Transverse colon (tissue), 4 donors: ENCODE results near the gene BCKDHA. TPM values are rescaled to one million over a fixed set of nuclear protein-coding genes. Genes with fewer than 3 reads are reported as not detected.

Experiments used
- DNase-seq: peaks from one replicate; pipeline ENCODE4 v3.0.0-alpha.2; 2019
- H3K27ac ChIP-seq, 4 donors: fragments of 200-600 bp; sonication (generic); 2 replicates each; pipeline ENCODE4 v1.5.1; 2016 to 2018; ENCODE audit warnings: inconsistent platforms in 4 of 4
- H3K27me3 ChIP-seq: fragments of 200-600 bp; sonication (generic); 2 replicates; pipeline ENCODE4 v1.5.1; 2017; ENCODE audit warnings: inconsistent platforms
- H3K36me3 ChIP-seq, 4 donors: fragments of 200-600 bp; sonication (generic); 2 replicates each; pipeline ENCODE4 v1.5.1; 2017 to 2019; ENCODE audit warnings: inconsistent platforms in 4 of 4
- H3K4me1 ChIP-seq, 4 donors: fragments of 200-600 bp; sonication (generic); 2 replicates each; pipeline ENCODE4 v1.5.1; 2017 to 2020; ENCODE audit warnings: inconsistent platforms in 4 of 4
- H3K4me3 ChIP-seq, 4 donors: fragments of 200-600 bp; sonication (generic); 1 replicate in 1 of 4; 2 replicates in 3 of 4; pipeline versions ENCODE4 v1.5.1 to v1.6.1; 2017 to 2019; ENCODE audit warnings: inconsistent platforms in 4 of 4
- H3K9me3 ChIP-seq, 2 donors: fragments of 200-600 bp; sonication (generic); 2 replicates each; pipeline ENCODE4 v1.5.1; 2017 to 2019; ENCODE audit warnings: inconsistent platforms in 2 of 2
- CTCF ChIP-seq, 5 experiments: fragments of 200-600 bp in 3 of 5; fragments of 450-650 bp in 2 of 5; sonication (generic) in 3 of 5; IDR thresholded peaks; 1 replicate in 2 of 5; 2 replicates in 3 of 5; pipeline ENCODE4 v1.5.1; 2016 to 2017; ENCODE audit warnings: antibody characterized with exemption in 5 of 5, inconsistent platforms in 3 of 5, mild to moderate bottlenecking in 2 of 5, moderate library complexity in 1 of 5
- EP300 ChIP-seq: sonication (generic); formaldehyde crosslinking; IDR thresholded peaks from one replicate; pipeline ENCODE4 v1.6.1; 2017; ENCODE audit warnings: antibody characterized with exemption, low read depth
- POLR2A ChIP-seq: fragments of 450-650 bp; IDR thresholded peaks from one replicate; pipeline ENCODE4 v1.6.1; 2016; ENCODE audit warnings: antibody characterized with exemption, mild to moderate bottlenecking, moderate library complexity
- POLR2AphosphoS5 ChIP-seq, 3 donors: sonication (generic); formaldehyde crosslinking; IDR thresholded peaks; one replicate each; pipeline ENCODE4 v1.6.1; 2016; ENCODE audit warnings: antibody characterized with exemption in 3 of 3
- WGBS, 2 donors: methylation state at CpG; one replicate each; pipeline ENCODE4 v1.1.5; 2018; ENCODE audit warnings: low coverage in 1 of 2; 5-methylcytosine and 5-hydroxymethylcytosine counted together
- in situ Hi-C, 4 donors: fragments of 200-750 bp; cut with MboI; loops; one replicate each; pipeline versions ENCODE4 v1.15.0 to v1.15.1; 2017; ENCODE audit warnings: low sequenced_read_pairs in 3 of 4, low pct_ligation_motif_present in 1 of 4, low pct_unique_long_range_greater_than_20kb in 1 of 4
- intact Hi-C: fragments of 100-400 bp; cut with DNase I; formaldehyde crosslinking; loops from one replicate; pipeline ENCODE4 v1.15.1; 2023; ENCODE audit warnings: low total_unique reads
- total RNA-seq, 4 donors: library from RNA; depleted of rRNA; stranded (reverse); fragments of >200 nt; gene quantifications; one replicate each; pipeline ENCODE4 v1.1.0, GENCODE V29; 2016

The BCKDHA gene
- total RNA-seq, 4 donors from 2014 or later: 12.0 to 29.9 (median 20.9) TPM

- peak within 1 kb of the TSS; percentile 95 to 99 (median 97) for H3K27ac ChIP-seq
- no peaks in the 10 kb centered on the region for H3K36me3 ChIP-seq
- 1% methylated on average over 56 of the region's 56 CpGs; no CpG with 5 or more reads in 1 of the 2 donors for WGBS, 2 donors
- intact Hi-C loops: no loop called here
- peak within 1 kb of the TSS; percentile 60 to 70 (median 68) for H3K4me3 ChIP-seq
- H3K27me3 ChIP-seq: no peaks in the 10 kb centered on the region
- H3K4me1 ChIP-seq: peaks cover 7 to 36% (median 19%) of the 10 kb centered on the region in 4 donors
- no peaks in the 10 kb centered on the region for H3K9me3 ChIP-seq
- peak; percentile 99 for DNase-seq
- peak in 1 of 5 experiments; percentile 13 for TF ChIP-seq CTCF (IDR thresholded peaks at IDR 0.05)
- TF ChIP-seq EP300: no peak
- peak; percentile 69 for TF ChIP-seq POLR2A
- TF ChIP-seq POLR2AphosphoS5 (IDR thresholded peaks at IDR 0.05): peak; percentile 6 to 73 (median 54)
- in situ Hi-C loops: no loop called here
These were observed 33.7 kb upstream of the BCKDHA start, which contains the start of gene B9D2 for GRCh38 chr19:41363753-41364523. TSS of gene B9D2 (minus strand) at chr19:41364149. CDS start at chr19:41363519, 630 bp downstream.

GRCh38 chr19:41364524-41365391 lies 32.9 kb upstream of the BCKDHA start:
- TF ChIP-seq POLR2AphosphoS5 (IDR thresholded peaks at IDR 0.05) (no peak), CTCF (IDR thresholded peaks at IDR 0.05) (no peak), EP300 (no peak), POLR2A (no peak)

GRCh38 chr19:41366089-41366488 lies 31.5 kb upstream of the BCKDHA start:
- Histone ChIP-seq H3K27me3 (no peaks in the 10 kb centered on the region), H3K4me3 (no peak overlapping the region), H3K27ac (no peak overlapping the region), H3K36me3 (no peaks in the 10 kb centered on the region), H3K9me3 (no peaks in the 10 kb centered on the region), H3K4me1 (peaks cover 7 to 36% (median 19%) of the 10 kb centered on the region in 4 donors)
- no peak for DNase-seq
- TF ChIP-seq POLR2AphosphoS5 (IDR thresholded peaks at IDR 0.05) (no peak), CTCF (IDR thresholded peaks at IDR 0.05) (no peak), POLR2A (no peak), EP300 (no peak)
- intact Hi-C loops: no loop called here
- in situ Hi-C loops: no loop called here
- WGBS, 2 donors: 84 to 100% methylated on average over 1 of the region's 1 CpG

More at GRCh38 chr19:41364524-41365391, 32.9 kb upstream of the BCKDHA start:
- H3K27ac ChIP-seq: peak overlapping the region; percentile 95 to 99 (median 97)
- WGBS, 2 donors: 60 to 78% methylated on average over 7 to 14 of the region's 14 CpGs
- in situ Hi-C loops: no loop called here
- H3K36me3 ChIP-seq: no peaks in the 10 kb centered on the region
- H3K4me3 ChIP-seq: peak overlapping the region; percentile 25 to 70 (median 64)
- no peak for DNase-seq
- intact Hi-C loops: no loop called here
- peaks cover 7 to 36% (median 19%) of the 10 kb centered on the region in 4 donors for H3K4me1 ChIP-seq
- no peaks in the 10 kb centered on the region for H3K27me3 ChIP-seq
- no peaks in the 10 kb centered on the region for H3K9me3 ChIP-seq

- no peak for TF ChIP-seq POLR2A
- no peak for TF ChIP-seq POLR2AphosphoS5 (IDR thresholded peaks at IDR 0.05)
- no peak for TF ChIP-seq CTCF (IDR thresholded peaks at IDR 0.05)
- TF ChIP-seq EP300: no peak
- Histone ChIP-seq H3K4me3 (no peak overlapping the region), H3K27ac (peak overlapping the region; percentile 21 to 41 (median 38)), H3K9me3 (no peaks in the 10 kb centered on the region), H3K27me3 (no peaks in the 10 kb centered on the region), H3K4me1 (peaks cover 6 to 27% (median 13%) of the 10 kb centered on the region in 4 donors), H3K36me3 (no peaks in the 10 kb centered on the region)
- in situ Hi-C loops (no loop called here), intact Hi-C loops (no loop called here)
- 48 to 65% methylated on average over 4 to 6 of the region's 6 CpGs for WGBS, 2 donors
- no peak for DNase-seq
These were observed 29.7 kb upstream of the BCKDHA start for GRCh38 chr19:41367848-41368301.
